IPS-15b (cell line): ENCODE measurements around the gene NDE1.
"Not testable (repeated sequence)": the region's sequence is repeated elsewhere in the genome, so short reads cannot be mapped to it uniquely, and the experiment has no call there.

ENCODE experiments used
- H3K27me3 ChIP-seq: one replicate; pipeline ENCODE4 v1.6.1; 2013; ENCODE audit warnings: low read length; ENCODE audit not compliant: control insufficient read depth, insufficient read depth
- H3K36me3 ChIP-seq: one replicate; pipeline ENCODE4 v1.6.1; 2013; ENCODE audit warnings: low read length; ENCODE audit not compliant: control insufficient read depth, insufficient read depth
- H3K4me1 ChIP-seq: one replicate; pipeline ENCODE4 v1.6.1; 2013; ENCODE audit warnings: mild to moderate bottlenecking, low read length; ENCODE audit not compliant: control insufficient read depth, insufficient read depth
- H3K4me3 ChIP-seq: one replicate; pipeline ENCODE4 v1.5.1; 2013; ENCODE audit warnings: low read depth, low read length
- H3K9ac ChIP-seq: one replicate; pipeline ENCODE4 v1.6.1; 2013; ENCODE audit warnings: low read depth, mild to moderate bottlenecking, low read length
- H3K9me3 ChIP-seq: one replicate; pipeline ENCODE4 v1.6.1; 2013; ENCODE audit warnings: mild to moderate bottlenecking, low read length; ENCODE audit not compliant: control insufficient read depth, insufficient read depth

The NDE1 gene

GRCh38 chr16:15707332-15707731, 57.3 kb downstream of the NDE1 start:
- no peaks in the 10 kb centered on the region for H3K4me1 ChIP-seq
- H3K9ac ChIP-seq = no peak overlapping the region
- no peaks in the 10 kb centered on the region for H3K9me3 ChIP-seq
- H3K4me3 ChIP-seq = no peak overlapping the region
- H3K27me3 ChIP-seq = no peaks in the 10 kb centered on the region
- H3K36me3 ChIP-seq = no peaks in the 10 kb centered on the region

GRCh38 chr16:15708096-15708495, 58.1 kb downstream of the NDE1 start:
- H3K27me3 ChIP-seq = no peaks in the 10 kb centered on the region
- H3K36me3 ChIP-seq = no peaks in the 10 kb centered on the region
- H3K9me3 ChIP-seq = no peaks in the 10 kb centered on the region
- H3K9ac ChIP-seq = no peak overlapping the region
- no peaks in the 10 kb centered on the region for H3K4me1 ChIP-seq
- H3K4me3 ChIP-seq = no peak overlapping the region

- no peaks in the 10 kb centered on the region for H3K4me1 ChIP-seq
- no peak overlapping the region for H3K9ac ChIP-seq
- no peaks in the 10 kb centered on the region for H3K27me3 ChIP-seq
- H3K4me3 ChIP-seq = no peak overlapping the region
- H3K9me3 ChIP-seq = no peaks in the 10 kb centered on the region
- H3K36me3 ChIP-seq = no peaks in the 10 kb centered on the region
These were observed 59.0 kb downstream of the NDE1 start for GRCh38 chr16:15708997-15709396.

- Histone ChIP-seq H3K9ac (no peak overlapping the region), H3K27me3 (no peaks in the 10 kb centered on the region), H3K4me3 (no peak overlapping the region), H3K36me3 (no peaks in the 10 kb centered on the region), H3K9me3 (no peaks in the 10 kb centered on the region), H3K4me1 (no peaks in the 10 kb centered on the region)
These were observed 64.5 kb downstream of the NDE1 start for GRCh38 chr16:15714393-15715172.

- H3K9me3 ChIP-seq = no peaks in the 10 kb centered on the region
- H3K36me3 ChIP-seq = no peaks in the 10 kb centered on the region
- H3K9ac ChIP-seq = no peak overlapping the region
- H3K4me3 ChIP-seq = no peak overlapping the region
- H3K4me1 ChIP-seq = no peaks in the 10 kb centered on the region
- no peaks in the 10 kb centered on the region for H3K27me3 ChIP-seq
These were observed 65.2 kb downstream of the NDE1 start for GRCh38 chr16:15715221-15715620.

GRCh38 chr16:15716694-15717447, 66.8 kb downstream of the NDE1 start:
- no peak overlapping the region for H3K9ac ChIP-seq
- H3K36me3 ChIP-seq = no peaks in the 10 kb centered on the region
- no peaks in the 10 kb centered on the region for H3K9me3 ChIP-seq
- H3K4me1 ChIP-seq = no peaks in the 10 kb centered on the region
- no peaks in the 10 kb centered on the region for H3K27me3 ChIP-seq
- H3K4me3 ChIP-seq = no peak overlapping the region

GRCh38 chr16:15721018-15721417, 71.0 kb downstream of the NDE1 start:
- H3K4me1 ChIP-seq = no peaks in the 10 kb centered on the region
- H3K9me3 ChIP-seq = no peaks in the 10 kb centered on the region
- H3K4me3 ChIP-seq = no peak overlapping the region
- no peak overlapping the region for H3K9ac ChIP-seq
- H3K36me3 ChIP-seq = peaks cover 3% of the 10 kb centered on the region
- no peaks in the 10 kb centered on the region for H3K27me3 ChIP-seq

GRCh38 chr16:15723808-15724207, 73.8 kb downstream of the NDE1 start:
- no peak overlapping the region for H3K4me3 ChIP-seq
- H3K27me3 ChIP-seq = no peaks in the 10 kb centered on the region
- H3K4me1 ChIP-seq = no peaks in the 10 kb centered on the region
- no peaks in the 10 kb centered on the region for H3K9me3 ChIP-seq
- H3K36me3 ChIP-seq = peaks cover 3% of the 10 kb centered on the region
- no peak overlapping the region for H3K9ac ChIP-seq

GRCh38 chr16:15725641-15726240, 75.7 kb downstream of the NDE1 start:
- Histone ChIP-seq H3K9me3 (no peaks in the 10 kb centered on the region), H3K4me1 (no peaks in the 10 kb centered on the region), H3K9ac (no peak overlapping the region), H3K27me3 (no peaks in the 10 kb centered on the region), H3K4me3 (no peak overlapping the region), H3K36me3 (peaks cover 3% of the 10 kb centered on the region)

GRCh38 chr16:15726715-15727114, 76.7 kb downstream of the NDE1 start:
- Histone ChIP-seq H3K4me3 (no peak overlapping the region), H3K9ac (no peak overlapping the region), H3K4me1 (no peaks in the 10 kb centered on the region), H3K27me3 (no peaks in the 10 kb centered on the region), H3K9me3 (no peaks in the 10 kb centered on the region), H3K36me3 (peaks cover 3% of the 10 kb centered on the region)

GRCh38 chr16:15727697-15728096, 77.7 kb downstream of the NDE1 start:
- H3K36me3 ChIP-seq, H3K4me1 ChIP-seq, H3K9ac ChIP-seq, H3K27me3 ChIP-seq, H3K4me3 ChIP-seq, H3K9me3 ChIP-seq: not testable (repeated sequence)

- Histone ChIP-seq H3K36me3 (peaks cover 3% of the 10 kb centered on the region), H3K4me1 (no peaks in the 10 kb centered on the region), H3K9ac (no peak overlapping the region), H3K9me3 (no peaks in the 10 kb centered on the region), H3K4me3 (no peak overlapping the region), H3K27me3 (no peaks in the 10 kb centered on the region)
These were observed 79.1 kb downstream of the NDE1 start for GRCh38 chr16:15729152-15729551.
